GM18502 (cell line): ENCODE data around the gene PRSS21.

Experiments
- ATAC-seq: cut with Tn5 transposase; IDR thresholded peaks from one replicate; pipeline ENCODE4 v1.9.1; 2021; ENCODE audit warnings: mild to moderate bottlenecking; ENCODE audit not compliant: unreplicated experiment, poor library complexity

PRSS21 gene

GRCh38 chr16:2839650-2840450, 22.8 kb downstream of the PRSS21 start:
- no peak for ATAC-seq

GRCh38 chr16:2840914-2841313, 23.9 kb downstream of the PRSS21 start:
- ATAC-seq, result no peak

GRCh38 chr16:2841606-2842339, 24.7 kb downstream of the PRSS21 start:
- ATAC-seq, result no peak

GRCh38 chr16:2842340-2843000, 25.4 kb downstream of the PRSS21 start:
- ATAC-seq, result no peak

GRCh38 chr16:2843526-2843925, 26.5 kb downstream of the PRSS21 start:
- ATAC-seq, result no peak

GRCh38 chr16:2845116-2845515, 28.1 kb downstream of the PRSS21 start:
- no peak for ATAC-seq

- no peak for ATAC-seq
These were observed 29.7 kb downstream of the PRSS21 start for GRCh38 chr16:2846511-2847310.

- ATAC-seq, result no peak
These were observed 32.1 kb downstream of the PRSS21 start for GRCh38 chr16:2848933-2849725.

GRCh38 chr16:2852003-2852730, 35.1 kb downstream of the PRSS21 start:
- ATAC-seq, result no peak

GRCh38 chr16:2852731-2853507, 35.9 kb downstream of the PRSS21 start:
- no peak for ATAC-seq

GRCh38 chr16:2853531-2854073, 36.6 kb downstream of the PRSS21 start:
- no peak for ATAC-seq

- ATAC-seq, result no peak
These were observed 37.8 kb downstream of the PRSS21 start for GRCh38 chr16:2854700-2855309.

GRCh38 chr16:2855536-2855935, 38.5 kb downstream of the PRSS21 start:
- no peak for ATAC-seq

GRCh38 chr16:2856061-2856670, 39.1 kb downstream of the PRSS21 start:
- no peak for ATAC-seq

GRCh38 chr16:2856686-2857450, 39.8 kb downstream of the PRSS21 start:
- no peak for ATAC-seq

GRCh38 chr16:2857451-2858244, 40.6 kb downstream of the PRSS21 start, which contains the start of gene PRSS22:
PRSS22 (minus strand) TSS chr16:2858170; CDS start chr16:2858104, 66 bp downstream.
- ATAC-seq, result no peak
